ENCODE measurements around the gene SPATA18.

DNA sequence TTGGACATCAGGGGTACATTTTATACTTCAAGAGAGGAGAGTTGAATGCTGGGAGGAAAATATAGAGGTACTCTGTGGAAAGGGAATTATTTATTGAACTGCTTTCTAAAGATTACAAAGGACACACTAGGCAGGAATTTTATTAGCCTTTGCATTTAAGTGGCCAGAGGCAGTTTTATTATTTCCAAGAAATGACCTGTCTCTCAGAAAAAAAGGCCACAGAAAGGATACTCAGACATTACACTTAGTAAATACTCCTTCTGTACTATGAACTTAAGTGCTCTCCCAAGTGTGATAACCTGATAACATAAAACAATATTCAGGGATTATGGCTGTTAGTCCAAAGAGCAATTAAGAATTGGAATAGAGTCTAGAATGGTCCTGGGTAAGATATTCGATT, 38.5 kb upstream of the SPATA18 start:
- TF ChIP-seq, protein P1, sequence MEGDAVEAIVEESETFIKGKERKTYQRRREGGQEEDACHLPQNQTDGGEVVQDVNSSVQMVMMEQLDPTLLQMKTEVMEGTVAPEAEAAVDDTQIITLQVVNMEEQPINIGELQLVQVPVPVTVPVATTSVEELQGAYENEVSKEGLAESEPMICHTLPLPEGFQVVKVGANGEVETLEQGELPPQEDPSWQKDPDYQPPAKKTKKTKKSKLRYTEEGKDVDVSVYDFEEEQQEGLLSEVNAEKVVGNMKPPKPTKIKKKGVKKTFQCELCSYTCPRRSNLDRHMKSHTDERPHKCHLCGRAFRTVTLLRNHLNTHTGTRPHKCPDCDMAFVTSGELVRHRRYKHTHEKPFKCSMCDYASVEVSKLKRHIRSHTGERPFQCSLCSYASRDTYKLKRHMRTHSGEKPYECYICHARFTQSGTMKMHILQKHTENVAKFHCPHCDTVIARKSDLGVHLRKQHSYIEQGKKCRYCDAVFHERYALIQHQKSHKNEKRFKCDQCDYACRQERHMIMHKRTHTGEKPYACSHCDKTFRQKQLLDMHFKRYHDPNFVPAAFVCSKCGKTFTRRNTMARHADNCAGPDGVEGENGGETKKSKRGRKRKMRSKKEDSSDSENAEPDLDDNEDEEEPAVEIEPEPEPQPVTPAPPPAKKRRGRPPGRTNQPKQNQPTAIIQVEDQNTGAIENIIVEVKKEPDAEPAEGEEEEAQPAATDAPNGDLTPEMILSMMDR (IDR thresholded peaks at IDR 0.05; ENCODE audit: low read depth, low read length) = no peak
- TF ChIP-seq EZH2phosphoT487 (IDR thresholded peaks at IDR 0.05; ENCODE audit: low read depth) = no peak
